GM12878 (cell line): ENCODE measurements around the gene TMC6. TPM values are rescaled to one million over a fixed set of nuclear protein-coding genes. Genes with fewer than 3 reads are reported as not detected.

Source experiments
- ATAC-seq: fragments of 200-7000 bp; cut with Tn5 transposase; 3 replicates; pipeline ENCODE4 v1.9.1; 2020; ENCODE audit warnings: mild to moderate bottlenecking, moderate library complexity
- BruUV-seq: library from RNA; stranded (reverse); fragments of 400-500 nt; replicated peaks from 2 replicates; lab custom pipeline; 2021; lab: Mats Ljungman, UMichigan
- CTCF ChIA-PET: fragments of 300-600 bp; sonication (Branson Sonifier 250); formaldehyde crosslinking; extraction: SDS; loops from one replicate; lab custom pipeline; 2021; ENCODE audit warnings: inconsistent platforms; lab: Yijun Ruan, JAX
- POLR2A ChIA-PET: fragments of 350-600 bp; formaldehyde crosslinking; extraction: SDS; loops from one replicate; lab custom pipeline; 2021; ENCODE audit warnings: inconsistent platforms; lab: Charles Lee
- RAD21 ChIA-PET: fragments of 300-600 bp; sonication (Branson Sonifier 250); formaldehyde crosslinking; loops from one replicate; lab custom pipeline; 2023; ENCODE audit warnings: antibody characterized with exemption; ENCODE audit not compliant: unreplicated experiment; lab: Charles Lee
- SMC1A ChIA-PET: fragments of 300-600 bp; sonication (Branson Sonifier 250); formaldehyde crosslinking; loops from one replicate; lab custom pipeline; 2023; ENCODE audit not compliant: unreplicated experiment, uncharacterized antibody; lab: Charles Lee
- DNase-seq: peaks from one replicate; pipeline ENCODE4 v3.0.0-alpha.2; 2011; ENCODE audit warnings: low read depth, low spot score
- FAIRE-seq: peaks from 3 replicates; lab custom pipeline; 2011; peaks lifted over from hg19 to GRCh38; lab: Jason Lieb, UNC
- H2AFZ ChIP-seq: 2 replicates; pipeline ENCODE4 v1.6.0; 2011; ENCODE audit warnings: low read depth, low read length, control low read depth; ENCODE audit not compliant: control insufficient read depth
- H3K27ac ChIP-seq: 2 replicates; pipeline ENCODE4 v1.5.1; 2011; ENCODE audit warnings: control low read depth; ENCODE audit not compliant: control insufficient read depth, insufficient read depth
- H3K27me3 ChIP-seq, 2 experiments: replicated peaks in 1 of 2; 2 replicates each; pipeline versions ENCODE4 v1.6.0 to v1.6.1; 2011; ENCODE audit warnings: low read length in 1 of 2; ENCODE audit not compliant: control insufficient read depth in 2 of 2, insufficient read depth in 2 of 2
- H3K36me3 ChIP-seq, 2 experiments: 2 replicates each; pipeline ENCODE4 v1.5.1; 2011; ENCODE audit warnings: low read length in 1 of 2; ENCODE audit not compliant: control insufficient read depth in 2 of 2, insufficient read depth in 2 of 2
- H3K4me1 ChIP-seq: 2 replicates; pipeline ENCODE4 v1.6.1; 2011; ENCODE audit warnings: mild to moderate bottlenecking, low read length, moderate library complexity, mixed read lengths; ENCODE audit not compliant: control insufficient read depth, insufficient read depth
- H3K4me2 ChIP-seq: 2 replicates; pipeline ENCODE4 v1.6.0; 2011; ENCODE audit warnings: control low read depth; ENCODE audit not compliant: control insufficient read depth, insufficient read depth
- H3K4me3 ChIP-seq: fragments of 200-600 bp; sonication (generic); 2 replicates; pipeline ENCODE4 v1.5.1; 2016
- H3K79me2 ChIP-seq: 2 replicates; pipeline ENCODE4 v1.6.0; 2011; ENCODE audit warnings: low read length; ENCODE audit not compliant: control insufficient read depth, insufficient read depth
- H3K9ac ChIP-seq: 2 replicates; pipeline ENCODE4 v1.8.0; 2011; ENCODE audit warnings: low read length, control low read depth, mixed read lengths; ENCODE audit not compliant: control insufficient read depth, insufficient read depth
- H3K9me3 ChIP-seq: replicated peaks from 3 replicates; pipeline ENCODE4 v1.5.1; 2011; ENCODE audit warnings: mild to moderate bottlenecking, low read length; ENCODE audit not compliant: control insufficient read depth, insufficient read depth
- H4K20me1 ChIP-seq: 2 replicates; pipeline ENCODE4 v1.6.0; 2011; ENCODE audit not compliant: control insufficient read depth, insufficient read depth
- POLR2A ChIP-seq: IDR thresholded peaks from 2 replicates; pipeline ENCODE4 v1.6.1; 2011; ENCODE audit warnings: low read depth, mild to moderate bottlenecking, low read length
- ZBTB33 ChIP-seq: fragments of 450-650 bp; IDR thresholded peaks from 2 replicates; pipeline ENCODE4 v1.6.1; 2017; ENCODE audit warnings: mild to moderate bottlenecking
- ZNF592 ChIP-seq: fragments of 450-650 bp; IDR thresholded peaks from 2 replicates; pipeline ENCODE4 v1.6.1; 2017; ENCODE audit warnings: mild to moderate bottlenecking, moderate library complexity
- WGBS: methylation state at CpG from one replicate; pipeline ENCODE4 v1.1.6; 2016; ENCODE audit warnings: low lambda C conversion rate; ENCODE audit not compliant: insufficient replicate concordance, insufficient coverage; ENCODE audit errors: missing lambda C conversion rate; 5-methylcytosine and 5-hydroxymethylcytosine counted together
- in situ Hi-C: fragments of 300-500 bp; cut with MboI; formaldehyde crosslinking; loops from 9 replicates; pipeline ENCODE4 v1.14.3; 2018; ENCODE audit warnings: mixed read lengths
- intact Hi-C: fragments of 100-400 bp; cut with micrococcal nuclease; formaldehyde crosslinking; loops from one replicate; pipeline ENCODE4 v1.14.2; 2022; ENCODE audit not compliant: unreplicated experiment
- polyA plus RNA-seq, 11 experiments: library from polyadenylated mRNA; depleted of rRNA in 4 of 11; unstranded in 6 of 11; stranded (reverse) in 5 of 11; fragments of >200 nt; fragmentation: Nextera tagmentation in 4 of 11; fragmentation: Illumina TruSeq in 1 of 11; extraction: Ambion mirVana in 4 of 11; extraction: Trizol in 1 of 11; gene quantifications; 1 replicate in 1 of 11; 2 replicates in 10 of 11; pipeline versions ENCODE4 v1.2.1 to v1.2.3, GENCODE V29; 2011 to 2016; ENCODE audit warnings: inconsistent platforms in 2 of 11, missing spikeins in 2 of 11, low read depth in 1 of 11
- total RNA-seq, 4 experiments: library from RNA; depleted of rRNA in 3 of 4; stranded (reverse); fragments of >200 nt in 3 of 4; fragmentation: Illumina TruSeq in 1 of 4; extraction: Trizol in 1 of 4; gene quantifications; 2 replicates each; pipeline versions ENCODE4 v1.2.1 to v1.2.3, GENCODE V29; 2013 to 2021
- TF ChIP-seq, protein P1 (sequence below): IDR thresholded peaks from 2 replicates; pipeline ENCODE4 v1.6.1; 2011; ENCODE audit warnings: borderline replicate concordance, low read depth, mild to moderate bottlenecking, moderate library complexity, mixed read lengths, low read length; ENCODE audit not compliant: insufficient read depth; ENCODE audit errors: extremely low read length

The TMC6 gene
- total and polyA plus RNA-seq, 10 of the 15 experiments (the other 5 are each of a cell fraction or from before 2014, with no cell fraction given): 1.9 to 232 (median 60.6) TPM

DNA sequence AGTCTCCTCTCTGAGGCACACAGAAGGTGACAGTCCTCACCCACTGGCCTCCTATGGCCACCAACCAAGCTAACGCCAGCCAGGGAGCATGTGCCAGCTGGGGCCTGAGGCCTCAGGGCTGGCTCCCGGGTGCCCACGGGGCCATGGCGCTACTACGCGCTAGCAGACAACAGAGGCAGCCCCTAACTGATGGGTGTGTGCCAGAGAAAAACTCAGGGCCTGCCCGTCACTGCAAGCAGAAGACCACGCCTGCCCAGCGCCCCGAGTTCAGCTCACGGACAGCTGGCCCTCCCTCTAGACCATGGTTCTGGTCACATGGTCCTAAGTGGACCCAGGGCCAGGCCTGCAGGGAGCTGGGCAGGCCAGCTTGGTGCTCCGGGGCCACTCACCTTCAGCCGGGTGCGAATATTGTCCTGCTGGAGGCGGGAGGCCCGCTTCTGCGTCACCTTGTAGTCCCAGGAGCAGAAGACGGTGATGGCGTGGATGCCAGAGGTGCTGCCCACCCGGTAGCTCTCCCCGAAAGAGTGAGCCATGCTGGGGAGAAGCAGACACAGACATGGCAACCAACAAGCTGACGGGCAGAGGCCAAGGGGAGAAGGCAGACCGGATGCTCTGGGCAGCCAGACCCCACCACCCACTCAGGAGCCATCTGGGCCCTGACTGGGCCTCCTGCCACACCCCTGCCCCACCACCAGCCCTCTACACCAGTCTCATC is 6.2 kb downstream of the TMC6 start:
- peaks cover 67% of the 10 kb centered on the region for H3K79me2 ChIP-seq
- peak overlapping the region; percentile 85; the same call in 1 of the 2 replicates for H3K27ac ChIP-seq
- intact Hi-C loops: no loop called here

More for the DNA sequence above, 6.2 kb downstream of the TMC6 start:
- ATAC-seq (no peak), DNase-seq (no peak), FAIRE-seq (no peak)
- ChIA-PET RAD21 (interaction anchor here (0.8 to 1.8 kb wide), 3 partner anchors 12 to 103 kb away, joined by 3 to 6 read pairs (median 5); no protein-coding TSS in a partner anchor), POLR2A (interaction anchor here (0.6 to 0.9 kb wide), 2 partner anchors 9 to 84 kb away, joined by 3 to 7 read pairs; no protein-coding TSS in a partner anchor), CTCF (interaction anchor here (1.1 to 12.7 kb wide), 3 partner anchors 13 to 53 kb away, joined by 4 to 100 read pairs (median 5); no protein-coding TSS in a partner anchor), SMC1A (interaction anchor here (0.6 to 1.2 kb wide), 3 partner anchors 15 to 647 kb away, joined by 3 read pairs; no protein-coding TSS in a partner anchor)
- no peaks in the 10 kb centered on the region for H4K20me1 ChIP-seq
- no TSS peak for BruUV-seq
- H3K36me3 ChIP-seq: peaks cover 14 to 24% of the 10 kb centered on the region in 2 experiments
- no peaks in the 10 kb centered on the region for H3K9me3 ChIP-seq
- no peaks in the 10 kb centered on the region for H3K27me3 ChIP-seq
- in situ Hi-C loops: no loop called here
- peak overlapping the region; percentile 70 for H3K4me3 ChIP-seq
- TF ChIP-seq ZBTB33: peak; percentile 52; the same call in 1 of the 2 replicates
- TF ChIP-seq ZNF592: no peak
- TF ChIP-seq, protein P1, sequence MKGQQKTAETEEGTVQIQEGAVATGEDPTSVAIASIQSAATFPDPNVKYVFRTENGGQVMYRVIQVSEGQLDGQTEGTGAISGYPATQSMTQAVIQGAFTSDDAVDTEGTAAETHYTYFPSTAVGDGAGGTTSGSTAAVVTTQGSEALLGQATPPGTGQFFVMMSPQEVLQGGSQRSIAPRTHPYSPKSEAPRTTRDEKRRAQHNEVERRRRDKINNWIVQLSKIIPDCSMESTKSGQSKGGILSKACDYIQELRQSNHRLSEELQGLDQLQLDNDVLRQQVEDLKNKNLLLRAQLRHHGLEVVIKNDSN: peak; percentile 15
- 0 out of 2 replicates have a peak, but pooled peaks have one; percentile 16 for TF ChIP-seq POLR2A
- WGBS: 84% methylated on average over 23 of the region's 23 CpGs
- H3K9ac ChIP-seq: peak overlapping the region; percentile 77
- H3K4me2 ChIP-seq: peak overlapping the region; percentile 93
- H2AFZ ChIP-seq: no peak overlapping the region
- peaks cover 61% of the 10 kb centered on the region for H3K4me1 ChIP-seq
